ENCODE measurements around the gene TMEM254.
A peak's percentile ranks its signal among the peaks of the same experiment; 100 is the strongest.
"Not testable (repeated sequence)": the region's sequence is repeated elsewhere in the genome, so short reads cannot be mapped to it uniquely, and the experiment has no call there.

Gene TMEM254

DNA sequence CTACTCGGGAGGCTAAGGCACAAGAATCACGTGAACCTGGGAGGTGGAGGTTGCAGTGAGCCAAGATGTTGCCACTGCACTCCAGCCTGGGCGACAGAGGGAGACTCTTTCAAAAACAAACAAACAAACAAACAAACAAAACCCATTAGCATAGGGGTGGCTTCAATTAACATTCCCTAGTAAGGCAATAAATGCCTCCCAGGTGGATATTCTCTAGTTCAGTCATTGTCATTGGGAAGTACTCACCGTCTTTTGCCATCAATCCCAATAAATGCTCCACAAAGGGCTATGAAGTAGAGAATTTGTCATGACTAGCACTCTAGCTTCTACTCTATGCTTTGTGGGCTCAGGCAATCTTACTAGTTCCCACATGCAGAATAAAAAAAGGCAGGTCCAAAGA lies 11.7 kb upstream of the TMEM254 start:
- no peak for TF ChIP-seq CTCF (IDR thresholded peaks at IDR 0.05; ENCODE audit: low read depth, low read length, missing control alignments)
- H3K4me3 ChIP-seq (ENCODE audit: low read depth, low read length), result no peak overlapping the region
- no peak for DNase-seq (ENCODE audit: low read depth)
- in situ Hi-C loops (cut with HindIII; ENCODE audit: low sequenced_read_pairs), result no loop called here

DNA sequence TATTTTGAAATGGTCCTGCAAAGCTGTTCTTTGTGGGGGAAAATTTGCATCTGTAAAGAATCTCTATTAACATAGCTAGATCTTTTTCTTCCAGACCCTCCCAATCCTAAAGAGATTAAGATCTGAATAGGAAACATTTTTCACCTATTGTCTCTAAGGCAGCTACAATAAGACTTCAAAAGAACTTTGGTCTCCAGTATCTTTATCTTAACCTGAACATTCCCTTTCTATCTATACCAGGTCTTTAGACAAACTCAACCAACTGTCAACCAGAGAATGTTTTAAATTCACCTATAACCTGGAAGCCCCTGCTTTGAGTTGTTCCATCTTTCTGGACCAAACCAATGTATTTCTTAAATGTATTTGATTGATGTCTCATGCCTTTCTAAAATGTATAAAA lies 10.6 kb upstream of the TMEM254 start:
- in situ Hi-C loops (cut with HindIII; ENCODE audit: low sequenced_read_pairs); DNase-seq (ENCODE audit: low read depth); H3K4me3 ChIP-seq (ENCODE audit: low read depth, low read length): not testable (repeated sequence)

DNA sequence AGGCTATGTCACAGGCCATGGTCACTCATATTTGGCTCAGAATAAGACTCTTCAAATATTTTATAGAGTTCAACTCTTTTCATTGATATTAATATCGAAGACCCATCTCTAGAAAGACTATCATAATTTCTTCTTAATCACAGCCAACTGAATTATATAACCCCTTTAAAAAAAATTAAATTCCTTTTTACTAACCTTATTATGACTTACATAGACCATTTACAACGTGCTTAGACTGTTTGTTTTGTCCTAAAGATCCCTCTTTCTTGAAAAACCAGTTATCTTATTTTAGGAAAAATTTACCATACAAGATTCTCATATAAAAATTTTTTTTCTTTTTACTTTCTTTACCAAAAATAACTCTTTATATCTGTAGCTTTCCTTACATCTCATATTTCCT lies 10.2 kb upstream of the TMEM254 start:
- TF ChIP-seq CTCF (IDR thresholded peaks at IDR 0.05; ENCODE audit: low read depth, low read length, missing control alignments), result no peak
- in situ Hi-C loops (cut with HindIII; ENCODE audit: low sequenced_read_pairs), result no loop called here

DNA sequence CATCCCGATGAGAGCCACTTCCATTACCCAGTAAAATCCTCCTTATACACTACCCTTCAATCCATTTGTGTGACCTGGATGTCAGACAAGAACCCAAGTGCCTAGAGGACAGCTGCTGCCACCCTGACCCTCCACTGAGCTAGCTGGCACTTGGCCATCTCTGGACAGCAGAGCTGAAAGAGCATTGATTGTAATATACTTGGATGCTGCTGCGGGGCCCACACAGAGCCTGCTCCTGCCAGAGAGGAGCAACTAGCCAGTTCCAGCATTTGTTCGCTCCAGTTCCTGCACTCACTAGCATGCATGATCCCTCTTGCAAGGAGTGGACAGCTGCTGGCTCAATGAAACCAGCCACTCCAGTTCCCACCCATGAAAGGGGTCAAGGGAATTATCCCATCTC lies 8.4 kb upstream of the TMEM254 start:
- TF ChIP-seq CTCF (IDR thresholded peaks at IDR 0.05; ENCODE audit: low read depth, low read length, missing control alignments), result no peak
- H3K4me3 ChIP-seq (ENCODE audit: low read depth, low read length), result no peak overlapping the region
- in situ Hi-C loops (cut with HindIII; ENCODE audit: low sequenced_read_pairs), result no loop called here
- DNase-seq (ENCODE audit: low read depth), result no peak

More for the DNA sequence above, 10.2 kb upstream of the TMEM254 start:
- no peak for DNase-seq (ENCODE audit: low read depth)
- H3K4me3 ChIP-seq (ENCODE audit: low read depth, low read length), result no peak overlapping the region

DNA sequence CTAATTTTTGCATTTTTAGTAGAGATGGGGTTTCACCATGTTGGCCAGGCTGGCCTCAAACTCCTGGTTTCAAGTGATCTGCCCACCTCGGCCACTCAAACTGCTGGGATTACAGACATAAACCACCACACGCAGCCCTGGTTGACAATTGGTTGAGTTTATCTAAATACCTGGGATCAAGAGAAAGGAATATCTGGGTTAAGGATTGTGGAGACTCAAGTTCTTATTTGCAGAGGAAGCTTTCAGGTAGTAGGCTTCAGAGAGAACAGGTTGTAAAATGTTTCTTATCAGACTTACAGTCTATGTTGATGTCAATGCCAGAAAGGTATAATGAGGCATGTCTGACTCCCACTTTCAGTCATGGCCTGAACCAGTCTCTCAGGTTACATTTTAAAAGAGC lies 5.9 kb upstream of the TMEM254 start:
- in situ Hi-C loops (cut with HindIII; ENCODE audit: low sequenced_read_pairs), result no loop called here
- no peak for DNase-seq (ENCODE audit: low read depth)
- no peak overlapping the region for H3K4me3 ChIP-seq (ENCODE audit: low read depth, low read length)
- no peak for TF ChIP-seq CTCF (IDR thresholded peaks at IDR 0.05; ENCODE audit: low read depth, low read length, missing control alignments)

GRCh38 chr10:80075781-80076180 lies 2.7 kb upstream of the TMEM254 start:
- no peak overlapping the region for H3K4me3 ChIP-seq (ENCODE audit: low read depth, low read length)
- no peak for DNase-seq (ENCODE audit: low read depth)
- TF ChIP-seq CTCF (IDR thresholded peaks at IDR 0.05; ENCODE audit: low read depth, low read length, missing control alignments), result no peak
- in situ Hi-C loops (cut with HindIII; ENCODE audit: low sequenced_read_pairs), result no loop called here

- H3K4me3 ChIP-seq (ENCODE audit: low read depth, low read length), result peak overlapping the region; percentile 71
- in situ Hi-C loops (cut with HindIII; ENCODE audit: low sequenced_read_pairs), result no loop called here
- TF ChIP-seq CTCF (IDR thresholded peaks at IDR 0.05; ENCODE audit: low read depth, low read length, missing control alignments), result no peak
- no peak for DNase-seq (ENCODE audit: low read depth)
These were observed 507 bp upstream of the TMEM254 start for GRCh38 chr10:80077869-80078447.

Measured in astrocyte of the cerebellum (primary cell).